ENCODE results near the gene CDKN2B. TPM values are rescaled to one million over a fixed set of nuclear protein-coding genes. Genes with fewer than 3 reads are reported as not detected.

CDKN2B gene
- polyA plus RNA-seq, 1 donor from 2014 or later: 0.15 TPM

GRCh38 chr9:22033012-22033630, 24.0 kb upstream of the CDKN2B start:
- Histone ChIP-seq H3K27ac (ENCODE audit: low read length) (no peak overlapping the region), H3K27me3 (ENCODE audit: insufficient read depth, low read depth, low read length) (no peaks in the 10 kb centered on the region), H3K4me2 (ENCODE audit: low read length) (no peak overlapping the region), H3K4me3 (ENCODE audit: low read length) (no peak overlapping the region), H3K9ac (ENCODE audit: low read length) (no peak overlapping the region), H2AFZ (ENCODE audit: low read depth, low read length) (no peak overlapping the region), H3K9me3 (ENCODE audit: low read length) (no peaks in the 10 kb centered on the region), H4K20me1 (ENCODE audit: insufficient read depth) (no peaks in the 10 kb centered on the region), H3K9me2 (ENCODE audit: insufficient read depth, low read length) (no peaks in the 10 kb centered on the region), H3K79me2 (replicated peaks; ENCODE audit: insufficient read depth, low read length) (no peaks in the 10 kb centered on the region), H3F3A (ENCODE audit: insufficient read depth, low read length, poor library complexity, severe bottlenecking) (no peaks in the 10 kb centered on the region), H3K36me3 (ENCODE audit: insufficient read depth, low read length) (no peaks in the 10 kb centered on the region)
- no peak for TF ChIP-seq EZH2 (IDR thresholded peaks at IDR 0.05; ENCODE audit: borderline replicate concordance, insufficient read depth, low read length, poor library complexity, severe bottlenecking)
- no peak for TF ChIP-seq POLR2AphosphoS5 (IDR thresholded peaks at IDR 0.05)
- TF ChIP-seq CTCF (IDR thresholded peaks at IDR 0.05; ENCODE audit: poor library complexity, severe bottlenecking): no peak
- TF ChIP-seq EP300 (conservative IDR thresholded peaks at IDR 0.05; ENCODE audit: poor library complexity, severe bottlenecking): no peak

GRCh38 chr9:22031655-22032411, 22.7 kb upstream of the CDKN2B start:
- H3K27me3 ChIP-seq (ENCODE audit: insufficient read depth, low read depth, low read length): no peaks in the 10 kb centered on the region
- H3F3A ChIP-seq (ENCODE audit: insufficient read depth, low read length, poor library complexity, severe bottlenecking): no peaks in the 10 kb centered on the region
- H4K20me1 ChIP-seq (ENCODE audit: insufficient read depth): no peaks in the 10 kb centered on the region
- H3K9ac ChIP-seq (ENCODE audit: low read length): no peak overlapping the region
- no peak for TF ChIP-seq EZH2 (IDR thresholded peaks at IDR 0.05; ENCODE audit: borderline replicate concordance, insufficient read depth, low read length, poor library complexity, severe bottlenecking)
- no peak for TF ChIP-seq REST (IDR thresholded peaks at IDR 0.05; ENCODE audit: borderline replicate concordance)
- no peak for TF ChIP-seq MXI1 (conservative IDR thresholded peaks at IDR 0.05; ENCODE audit: poor library complexity, severe bottlenecking)
- TF ChIP-seq RAD21 (conservative IDR thresholded peaks at IDR 0.05): no peak
- no peak for TF ChIP-seq TAF1 (IDR thresholded peaks at IDR 0.05; ENCODE audit: low read depth)
- no peak for TF ChIP-seq SMC3 (conservative IDR thresholded peaks at IDR 0.05; ENCODE audit: poor library complexity)
- no peak for TF ChIP-seq POLR2AphosphoS5 (IDR thresholded peaks at IDR 0.05)
- TF ChIP-seq CTCF (IDR thresholded peaks at IDR 0.05; ENCODE audit: poor library complexity, severe bottlenecking): no peak
- TF ChIP-seq EP300 (conservative IDR thresholded peaks at IDR 0.05; ENCODE audit: poor library complexity, severe bottlenecking): no peak
- H3K79me2 ChIP-seq (replicated peaks; ENCODE audit: insufficient read depth, low read length): no peaks in the 10 kb centered on the region
- H2AFZ ChIP-seq (ENCODE audit: low read depth, low read length): no peak overlapping the region
- H3K36me3 ChIP-seq (ENCODE audit: insufficient read depth, low read length): no peaks in the 10 kb centered on the region
- no peaks in the 10 kb centered on the region for H3K9me3 ChIP-seq (ENCODE audit: low read length)
- no peak overlapping the region for H3K4me3 ChIP-seq (ENCODE audit: low read length)
- no peak overlapping the region for H3K27ac ChIP-seq (ENCODE audit: low read length)
- H3K4me2 ChIP-seq (ENCODE audit: low read length): no peak overlapping the region
- H3K9me2 ChIP-seq (ENCODE audit: insufficient read depth, low read length): no peaks in the 10 kb centered on the region

Data from neural cell (in vitro differentiated cells).